ENCODE measurements around the gene CHCHD10. TPM values are rescaled to one million over a fixed set of nuclear protein-coding genes. Genes with fewer than 3 reads are reported as not detected.

CHCHD10 gene
- total RNA-seq, 1 donor from 2014 or later: 62.2 TPM

- Mint-ChIP-seq H3K27ac (ENCODE audit: unreplicated experiment) (peak overlapping the region; percentile 17), H3K27me3 (ENCODE audit: low read depth) (no peaks in the 10 kb centered on the region), H3K4me3 (ENCODE audit: unreplicated experiment) (no peak overlapping the region), H3K4me1 (ENCODE audit: low read depth) (peaks cover 51% of the 10 kb centered on the region), H3K36me3 (ENCODE audit: low read depth) (peaks cover 3% of the 10 kb centered on the region), H3K9me3 (ENCODE audit: low read depth) (no peaks in the 10 kb centered on the region)
- no peak for TF ChIP-seq CTCF (IDR thresholded peaks at IDR 0.05)
- DNase-seq (ENCODE audit: low spot score): no peak
Measured at GRCh38 chr22:23782252-23782651, 14.5 kb upstream of the CHCHD10 start.

GRCh38 chr22:23781511-23782183, 13.9 kb upstream of the CHCHD10 start:
- Mint-ChIP-seq H3K4me3 (ENCODE audit: unreplicated experiment) (peak overlapping the region; percentile 8), H3K27me3 (ENCODE audit: low read depth) (no peaks in the 10 kb centered on the region), H3K27ac (ENCODE audit: unreplicated experiment) (peak overlapping the region; percentile 79), H3K36me3 (ENCODE audit: low read depth) (peaks cover 3% of the 10 kb centered on the region), H3K9me3 (ENCODE audit: low read depth) (no peaks in the 10 kb centered on the region), H3K4me1 (ENCODE audit: low read depth) (peaks cover 50% of the 10 kb centered on the region)
- no peak for DNase-seq (ENCODE audit: low spot score)
- TF ChIP-seq CTCF (IDR thresholded peaks at IDR 0.05): no peak

GRCh38 chr22:23781065-23781464, 13.3 kb upstream of the CHCHD10 start:
- no peaks in the 10 kb centered on the region for H3K27me3 Mint-ChIP-seq (ENCODE audit: low read depth)
- peaks cover 50% of the 10 kb centered on the region for H3K4me1 Mint-ChIP-seq (ENCODE audit: low read depth)
- peak overlapping the region; percentile 79 for H3K27ac Mint-ChIP-seq (ENCODE audit: unreplicated experiment)
- H3K36me3 Mint-ChIP-seq (ENCODE audit: low read depth): peaks cover 3% of the 10 kb centered on the region
- no peak for DNase-seq (ENCODE audit: low spot score)
- no peak for TF ChIP-seq CTCF (IDR thresholded peaks at IDR 0.05)
- peak overlapping the region; percentile 8 for H3K4me3 Mint-ChIP-seq (ENCODE audit: unreplicated experiment)
- no peaks in the 10 kb centered on the region for H3K9me3 Mint-ChIP-seq (ENCODE audit: low read depth)

GRCh38 chr22:23780146-23780748, 12.5 kb upstream of the CHCHD10 start:
- H3K36me3 Mint-ChIP-seq (ENCODE audit: low read depth): peaks cover 3% of the 10 kb centered on the region
- H3K27ac Mint-ChIP-seq (ENCODE audit: unreplicated experiment): no peak overlapping the region

GRCh38 chr22:23779731-23780130, 12.0 kb upstream of the CHCHD10 start:
- Mint-ChIP-seq H3K36me3 (ENCODE audit: low read depth) (peaks cover 3% of the 10 kb centered on the region), H3K27ac (ENCODE audit: unreplicated experiment) (peak overlapping the region; percentile 5), H3K4me1 (ENCODE audit: low read depth) (peaks cover 62% of the 10 kb centered on the region), H3K9me3 (ENCODE audit: low read depth) (no peaks in the 10 kb centered on the region), H3K4me3 (ENCODE audit: unreplicated experiment) (no peak overlapping the region), H3K27me3 (ENCODE audit: low read depth) (no peaks in the 10 kb centered on the region)
- no peak for TF ChIP-seq CTCF (IDR thresholded peaks at IDR 0.05)
- DNase-seq (ENCODE audit: low spot score): no peak

More at GRCh38 chr22:23780146-23780748, 12.5 kb upstream of the CHCHD10 start:
- Mint-ChIP-seq H3K27me3 (ENCODE audit: low read depth) (no peaks in the 10 kb centered on the region), H3K9me3 (ENCODE audit: low read depth) (no peaks in the 10 kb centered on the region), H3K4me1 (ENCODE audit: low read depth) (peaks cover 57% of the 10 kb centered on the region), H3K4me3 (ENCODE audit: unreplicated experiment) (no peak overlapping the region)
- TF ChIP-seq CTCF (IDR thresholded peaks at IDR 0.05): no peak
- DNase-seq (ENCODE audit: low spot score): no peak

Data from chondrocyte (in vitro differentiated cells).